HepG2 (cell line): Measurements from ENCODE around the gene GMEB2. TPM values are rescaled to one million over a fixed set of nuclear protein-coding genes. Genes with fewer than 3 reads are reported as not detected.

ENCODE experiments used
- CBX5 ChIP-seq: sonication (generic); formaldehyde crosslinking; IDR thresholded peaks from 2 replicates; pipeline ENCODE4 v1.4.0; 2020; ENCODE audit warnings: missing genetic modification reagents, borderline replicate concordance
- CSRNP2 ChIP-seq: sonication (generic); formaldehyde crosslinking; conservative IDR thresholded peaks from 2 replicates; pipeline ENCODE4 v1.8.0; 2022; ENCODE audit warnings: low read depth, missing genetic modification reagents
- DDIT3 ChIP-seq: sonication (generic); formaldehyde crosslinking; IDR thresholded peaks from 2 replicates; pipeline ENCODE4 v1.4.0; 2020; ENCODE audit warnings: mild to moderate bottlenecking, missing genetic modification reagents
- FOXO1 ChIP-seq: sonication (generic); formaldehyde crosslinking; IDR thresholded peaks from 2 replicates; pipeline ENCODE4 v1.4.0; 2020; ENCODE audit warnings: missing genetic modification reagents
- HOXA7 ChIP-seq: sonication (generic); formaldehyde crosslinking; IDR thresholded peaks from 2 replicates; pipeline ENCODE4 v1.8.1; 2022; ENCODE audit warnings: mild to moderate bottlenecking, missing genetic modification reagents, moderate library complexity
- JUND ChIP-seq: sonication (generic); formaldehyde crosslinking; IDR thresholded peaks from 2 replicates; pipeline ENCODE4 v1.8.0; 2022; ENCODE audit warnings: mild to moderate bottlenecking, missing genetic modification reagents
- KMT2B ChIP-seq: IDR thresholded peaks from 2 replicates; pipeline ENCODE4 v1.6.1; 2016; ENCODE audit warnings: missing genetic modification reagents, missing compliant biosample characterization
- NFE2 ChIP-seq: sonication (generic); formaldehyde crosslinking; IDR thresholded peaks from 2 replicates; pipeline ENCODE4 v1.4.0; 2020; ENCODE audit warnings: missing genetic modification reagents
- RBFOX2 ChIP-seq: fragments of 200-400 bp; formaldehyde crosslinking; IDR thresholded peaks from 2 replicates; pipeline ENCODE4 v1.6.1; 2017; ENCODE audit warnings: low read depth, mild to moderate bottlenecking, low read length
- SRF ChIP-seq: IDR thresholded peaks from 2 replicates; pipeline ENCODE4 v1.6.1; 2011; ENCODE audit warnings: mild to moderate bottlenecking, low read depth, low read length, moderate library complexity
- U2AF2 ChIP-seq: fragments of 200-400 bp; formaldehyde crosslinking; IDR thresholded peaks from 2 replicates; pipeline ENCODE4 v1.6.1; 2017; ENCODE audit warnings: low read depth, mild to moderate bottlenecking, low read length
- XRCC5 ChIP-seq: fragments of 200-400 bp; formaldehyde crosslinking; optimal IDR thresholded peaks from 2 replicates; pipeline ENCODE3; 2017; ENCODE audit warnings: mild to moderate bottlenecking, low read length
- ZBTB38 ChIP-seq: sonication (generic); formaldehyde crosslinking; IDR thresholded peaks from 2 replicates; pipeline ENCODE4 v1.5.1; 2020; ENCODE audit warnings: mild to moderate bottlenecking, missing genetic modification reagents
- ZNF274 ChIP-seq: sonication (generic); formaldehyde crosslinking; IDR thresholded peaks from 2 replicates; pipeline ENCODE4 v1.5.1; 2020; ENCODE audit warnings: mild to moderate bottlenecking, missing genetic modification reagents
- ZNF337 ChIP-seq: sonication (generic); formaldehyde crosslinking; IDR thresholded peaks from 2 replicates; pipeline ENCODE4 v1.5.1; 2020; ENCODE audit warnings: missing genetic modification reagents, low read depth, mild to moderate bottlenecking, borderline replicate concordance
- ZNF33A ChIP-seq: sonication (generic); formaldehyde crosslinking; IDR thresholded peaks from 2 replicates; pipeline ENCODE4 v1.5.1; 2020; ENCODE audit warnings: missing genetic modification reagents, mild to moderate bottlenecking, moderate library complexity, borderline replicate concordance
- ZNF646 ChIP-seq: sonication (generic); formaldehyde crosslinking; IDR thresholded peaks from 2 replicates; pipeline ENCODE4 v1.9.0; 2021; ENCODE audit warnings: mild to moderate bottlenecking, missing genetic modification reagents
- ZNF660 ChIP-seq: sonication (generic); formaldehyde crosslinking; IDR thresholded peaks from 2 replicates; pipeline ENCODE4 v1.5.1; 2020; ENCODE audit warnings: mild to moderate bottlenecking, low read depth, missing genetic modification reagents, borderline replicate concordance
- ZSCAN12 ChIP-seq: sonication (generic); formaldehyde crosslinking; IDR thresholded peaks from 2 replicates; pipeline ENCODE4 v1.9.0; 2021; ENCODE audit warnings: mild to moderate bottlenecking, missing genetic modification reagents
- polyA plus RNA-seq, 8 experiments: library from polyadenylated mRNA; depleted of rRNA in 3 of 8; stranded (reverse) in 7 of 8; unstranded in 1 of 8; fragments of >200 nt; fragmentation: Illumina TruSeq in 4 of 8; extraction: Trizol in 4 of 8; gene quantifications; 2 replicates each; pipeline versions ENCODE4 v1.2.1 to v1.2.3, GENCODE V29; 2011 to 2016; ENCODE audit warnings: low read depth in 4 of 8, missing spikeins in 1 of 8, mixed read lengths in 1 of 8; ENCODE audit not compliant: insufficient read depth in 1 of 8
- total RNA-seq, 5 experiments: library from RNA; depleted of rRNA; stranded (reverse); fragments of >200 nt; fragmentation: Illumina TruSeq; extraction: Trizol; gene quantifications; 2 replicates each; pipeline ENCODE4 v1.2.3, GENCODE V29; 2016; ENCODE audit warnings: low read depth in 1 of 5

Gene GMEB2
- total and polyA plus RNA-seq, 2 of the 13 experiments (the other 11 are each of a cell fraction or from before 2014, with no cell fraction given), result 10.6 to 12.4 TPM

- TF ChIP-seq XRCC5, result peak; percentile 56
- TF ChIP-seq ZNF274 (CRISPR knock-in tag), result peak; percentile 66
- no peak for TF ChIP-seq ZSCAN12 (CRISPR knock-in tag)
- no peak for TF ChIP-seq DDIT3
- no peak for TF ChIP-seq HOXA7 (CRISPR knock-in tag)
- TF ChIP-seq SRF, result no peak
- TF ChIP-seq RBFOX2, result peak; percentile 78
- 0 out of 2 replicates have a peak, but pooled peaks have one; percentile 30 for TF ChIP-seq JUND (CRISPR knock-in tag)
- TF ChIP-seq CBX5 (CRISPR knock-in tag), result no peak
- no peak for TF ChIP-seq ZNF33A
- TF ChIP-seq KMT2B (CRISPR knock-in tag), result no peak
- 0 out of 2 replicates have a peak, but pooled peaks have one; percentile 45 for TF ChIP-seq ZNF337
- no peak for TF ChIP-seq ZNF660 (CRISPR knock-in tag)
- no peak for TF ChIP-seq ZNF646
- peak; percentile 58; the same call in 1 of the 2 replicates for TF ChIP-seq ZBTB38 (CRISPR knock-in tag)
- no peak for TF ChIP-seq CSRNP2
- no peak for TF ChIP-seq U2AF2
- no peak; the same call in 1 of the 2 replicates for TF ChIP-seq FOXO1 (CRISPR knock-in tag)
- TF ChIP-seq NFE2 (CRISPR knock-in tag), result no peak
These were observed at the start of gene GMEB2 (continued) for GRCh38 chr20:63626424-63627128.
